Measurements from ENCODE around the gene HPRT1.
"Not testable (repeated sequence)": the region's sequence is repeated elsewhere in the genome, so short reads cannot be mapped to it uniquely, and the experiment has no call there.

HPRT1 gene, protein sequence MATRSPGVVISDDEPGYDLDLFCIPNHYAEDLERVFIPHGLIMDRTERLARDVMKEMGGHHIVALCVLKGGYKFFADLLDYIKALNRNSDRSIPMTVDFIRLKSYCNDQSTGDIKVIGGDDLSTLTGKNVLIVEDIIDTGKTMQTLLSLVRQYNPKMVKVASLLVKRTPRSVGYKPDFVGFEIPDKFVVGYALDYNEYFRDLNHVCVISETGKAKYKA

DNA sequence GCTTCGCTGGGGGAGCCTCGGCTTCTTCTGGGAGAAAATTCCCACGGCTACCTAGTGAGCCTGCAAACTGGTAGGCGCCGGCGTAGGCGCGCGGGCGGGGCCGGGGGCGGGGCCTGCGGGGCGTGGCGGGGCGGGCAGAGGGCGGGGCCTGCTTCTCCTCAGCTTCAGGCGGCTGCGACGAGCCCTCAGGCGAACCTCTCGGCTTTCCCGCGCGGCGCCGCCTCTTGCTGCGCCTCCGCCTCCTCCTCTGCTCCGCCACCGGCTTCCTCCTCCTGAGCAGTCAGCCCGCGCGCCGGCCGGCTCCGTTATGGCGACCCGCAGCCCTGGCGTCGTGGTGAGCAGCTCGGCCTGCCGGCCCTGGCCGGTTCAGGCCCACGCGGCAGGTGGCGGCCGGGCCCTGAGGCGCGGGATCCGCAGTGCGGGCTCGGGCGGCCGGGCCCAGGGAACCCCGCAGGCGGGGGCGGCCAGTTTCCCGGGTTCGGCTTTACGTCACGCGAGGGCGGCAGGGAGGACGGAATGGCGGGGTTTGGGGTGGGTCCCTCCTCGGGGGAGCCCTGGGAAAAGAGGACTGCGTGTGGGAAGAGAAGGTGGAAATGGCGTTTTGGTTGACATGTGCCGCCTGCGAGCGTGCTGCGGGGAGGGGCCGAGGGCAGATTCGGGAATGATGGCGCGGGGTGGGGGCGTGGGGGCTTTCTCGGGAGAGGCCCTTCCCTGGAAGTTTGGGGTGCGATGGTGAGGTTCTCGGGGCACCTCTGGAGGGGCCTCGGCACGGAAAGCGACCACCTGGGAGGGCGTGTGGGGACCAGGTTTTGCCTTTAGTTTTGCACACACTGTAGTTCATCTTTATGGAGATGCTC is at the start of gene HPRT1:
HPRT1 (plus strand) TSS at position 161 of the 857 bp plus-strand sequence; CDS start at position 308, 147 bp downstream.
- DNase-seq, result peak; percentile 88

DNA sequence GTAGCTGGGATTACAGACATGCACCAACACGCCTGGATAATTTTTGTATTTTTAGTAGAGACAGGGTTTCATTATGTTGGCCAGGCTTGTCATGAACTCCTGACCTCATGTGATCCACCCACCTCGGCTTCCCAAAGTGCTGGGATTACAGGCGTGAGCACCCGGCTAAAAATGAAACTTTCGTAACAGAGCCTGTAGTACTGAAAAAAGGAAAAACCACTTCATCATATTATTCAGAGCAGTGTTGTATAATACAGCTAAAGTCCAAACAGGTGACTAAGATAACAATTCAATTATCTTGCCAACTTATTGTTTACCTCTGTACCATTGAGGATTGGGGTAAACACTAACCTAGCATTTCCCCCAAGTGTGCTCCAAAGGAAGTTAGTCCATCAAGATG is 43.9 kb upstream of the HPRT1 start:
- no peak for DNase-seq

DNA sequence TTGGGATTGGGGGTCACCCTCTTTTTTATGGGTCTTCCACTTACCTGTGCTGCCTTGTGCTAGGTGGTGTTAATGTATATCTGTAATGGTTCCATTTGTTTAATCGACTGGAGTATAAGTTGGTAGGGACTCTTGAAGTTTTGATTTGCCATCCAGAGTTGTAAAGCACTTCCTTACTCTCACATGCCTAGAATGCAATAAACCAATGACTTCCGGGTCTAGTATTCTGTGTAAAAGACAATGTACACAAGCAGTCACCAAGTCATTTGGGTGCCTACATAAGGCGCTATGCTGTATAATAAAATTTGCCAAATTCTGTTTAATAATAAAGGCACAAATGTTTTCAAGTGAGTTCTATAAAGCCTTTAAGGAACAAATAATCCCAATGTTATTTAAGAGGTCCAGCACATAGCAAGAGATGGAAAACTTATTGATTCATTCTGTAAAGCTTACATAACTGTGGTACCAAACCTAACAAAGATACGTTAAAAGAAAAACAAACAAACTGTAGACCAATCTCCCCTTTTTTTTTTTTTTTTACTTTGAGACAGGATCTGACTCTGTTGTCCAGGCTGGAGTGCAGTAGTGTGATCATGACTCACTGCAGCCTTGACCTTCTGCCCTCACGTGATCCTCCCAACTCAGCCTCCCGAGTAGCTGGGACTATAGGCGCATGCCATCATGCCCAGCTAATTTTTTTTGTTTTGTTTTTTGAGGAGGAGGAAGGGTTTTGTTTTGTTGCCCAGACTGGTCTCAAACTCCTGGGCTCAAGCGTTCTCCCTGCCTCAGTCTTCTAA is 41.5 kb upstream of the HPRT1 start:
- DNase-seq, result no peak

DNA sequence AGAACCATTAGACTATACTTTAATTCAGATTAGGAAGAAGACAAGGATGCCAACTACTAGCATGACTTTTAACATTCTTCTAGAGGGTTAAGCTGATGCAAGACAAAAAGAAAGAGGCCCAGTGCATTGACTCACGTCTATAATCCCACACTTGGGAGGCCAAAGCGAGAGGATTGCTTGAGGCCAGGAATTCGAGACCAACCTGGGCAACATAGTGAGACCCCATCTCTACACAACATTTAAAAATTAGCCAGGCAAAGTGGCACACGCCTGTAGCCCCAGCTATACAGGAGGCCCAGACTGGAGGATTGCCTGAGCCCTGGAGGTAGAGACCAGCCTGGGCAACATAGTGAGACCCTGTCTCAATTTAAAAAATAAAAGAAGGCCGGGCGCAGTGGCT is 40.2 kb upstream of the HPRT1 start:
- DNase-seq, result no peak

DNA sequence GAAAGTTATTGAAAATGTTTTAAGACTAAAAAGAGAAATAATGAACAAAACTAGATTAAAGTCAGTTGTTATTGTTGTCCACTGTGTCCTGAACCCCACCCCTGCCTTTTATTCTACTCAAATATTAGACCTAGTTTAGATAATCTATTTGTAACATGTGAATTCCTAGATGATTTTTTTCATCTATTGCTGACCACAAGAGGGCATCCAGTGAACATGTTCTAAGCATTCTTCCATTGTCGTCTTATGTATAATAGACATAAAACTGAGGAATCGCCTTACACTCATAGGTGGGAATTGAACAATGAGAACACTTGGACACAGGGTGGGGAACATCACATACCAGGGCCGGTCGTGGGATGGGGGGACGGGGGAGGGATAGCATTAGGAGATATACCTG is 36.4 kb upstream of the HPRT1 start:
- DNase-seq, result no peak

DNA sequence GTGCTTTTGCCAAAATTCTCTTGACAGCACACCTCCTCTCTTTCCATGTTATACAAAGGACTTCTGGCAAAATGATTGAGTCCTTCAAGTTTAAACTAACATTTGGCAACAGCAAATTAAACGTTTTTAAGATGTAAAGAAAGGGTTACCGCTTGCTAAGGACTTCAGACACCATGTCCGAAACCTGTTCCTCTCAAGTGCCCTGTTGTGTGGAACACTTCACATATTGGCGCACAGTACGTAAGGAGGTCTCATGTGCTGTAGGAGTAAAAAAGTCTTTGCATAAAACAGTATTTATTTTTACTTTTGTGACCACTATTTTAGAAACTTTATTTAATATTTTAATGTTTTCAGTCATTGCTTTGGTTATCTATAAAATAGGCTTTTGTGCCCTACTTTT is 33.7 kb upstream of the HPRT1 start:
- no peak for DNase-seq

DNA sequence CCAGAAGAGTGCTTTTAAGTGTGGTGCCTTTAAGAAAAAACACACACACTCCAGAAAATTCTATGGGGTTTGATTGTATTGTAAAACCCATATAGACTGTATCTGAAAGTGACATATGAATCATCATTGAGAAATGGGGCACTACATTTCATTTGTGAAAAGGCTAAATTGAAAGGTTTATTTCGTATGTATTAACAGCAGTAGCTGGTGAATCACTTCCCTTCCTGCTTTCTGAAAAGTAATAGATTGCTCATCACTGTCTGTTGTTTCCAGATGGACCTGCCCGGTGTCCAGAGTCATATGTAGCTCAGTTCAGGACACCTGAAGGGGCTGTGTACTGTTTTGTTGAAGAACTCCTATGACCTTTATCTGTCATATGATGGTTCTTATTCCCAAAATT is 28.1 kb upstream of the HPRT1 start:
- no peak for DNase-seq

DNA sequence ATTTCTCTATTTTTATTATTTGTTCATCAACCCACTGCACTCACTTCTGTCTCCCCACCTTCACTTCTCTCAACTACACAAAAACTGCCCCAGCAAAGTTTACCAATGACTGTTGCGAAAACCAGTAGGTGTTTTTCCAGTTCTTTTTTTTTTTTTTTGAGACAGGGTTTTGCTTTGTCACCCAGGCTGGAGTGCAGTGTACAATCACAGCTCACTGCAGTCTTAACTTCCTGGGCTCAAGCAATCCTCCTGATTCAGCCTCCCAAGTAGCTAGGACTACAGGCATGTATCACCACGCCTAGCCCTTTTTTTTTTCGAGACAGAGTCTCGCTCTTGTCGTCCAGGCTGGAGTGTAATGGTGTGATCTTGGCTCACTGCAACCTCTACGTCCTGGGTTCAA is 24.1 kb upstream of the HPRT1 start:
- no peak for DNase-seq

DNA sequence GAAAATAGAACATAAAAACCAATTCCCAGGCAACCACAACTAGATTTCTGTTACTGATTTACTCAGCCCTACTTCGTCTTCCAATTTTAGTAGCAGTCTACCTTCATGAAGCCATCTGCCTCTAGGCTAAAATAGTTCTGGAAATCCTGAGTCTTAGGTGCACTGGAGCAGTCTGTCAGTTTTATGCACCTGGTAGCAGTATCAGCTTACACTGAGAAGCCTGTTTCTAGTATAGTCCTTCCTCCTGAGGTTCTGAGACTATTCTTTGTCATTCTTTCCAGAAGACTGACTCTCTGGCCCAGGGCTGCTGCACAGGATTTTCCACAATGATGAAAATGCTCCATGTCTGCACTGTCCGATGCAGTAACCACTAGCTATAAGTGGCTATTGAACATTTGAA is 16.9 kb upstream of the HPRT1 start:
- no peak for DNase-seq

DNA sequence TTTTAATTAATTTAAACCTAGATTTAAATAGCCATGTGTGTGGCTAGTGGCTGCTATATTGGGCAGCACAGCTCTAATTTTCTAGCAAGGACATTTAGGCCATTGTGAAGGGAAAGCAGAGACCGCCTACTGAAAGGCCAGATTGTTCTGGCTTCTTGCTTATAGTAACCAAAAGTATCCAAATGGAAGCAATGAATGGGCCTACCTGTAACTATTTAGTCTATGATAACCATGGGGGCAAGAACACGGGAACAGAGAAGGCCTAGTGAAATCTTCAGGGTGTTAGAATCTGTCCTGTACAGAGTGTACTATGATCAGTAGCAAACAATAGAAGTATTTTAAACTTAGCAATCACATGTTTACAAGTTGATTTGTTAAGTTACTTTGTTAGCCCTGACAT is 16.5 kb upstream of the HPRT1 start:
- no peak for DNase-seq

DNA sequence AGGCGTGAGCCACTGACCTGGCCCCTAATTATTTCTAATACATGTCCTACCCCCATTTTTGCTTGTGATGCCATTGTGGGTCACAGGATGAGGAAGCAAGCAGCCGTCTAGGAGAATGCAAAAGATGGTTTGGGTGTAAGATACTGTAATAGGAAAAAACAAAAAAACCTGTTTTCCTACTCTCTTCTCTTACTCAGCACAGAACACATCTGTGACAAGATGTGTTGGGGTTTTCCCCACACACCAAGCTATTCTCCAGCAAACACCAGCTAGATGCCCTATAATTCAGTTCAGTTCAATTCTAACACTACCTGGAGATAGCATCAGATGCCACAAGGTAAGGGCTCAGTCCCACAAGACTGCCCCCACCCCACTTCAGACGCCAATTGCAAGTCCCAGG is 15.3 kb upstream of the HPRT1 start:
- DNase-seq, result no peak

DNA sequence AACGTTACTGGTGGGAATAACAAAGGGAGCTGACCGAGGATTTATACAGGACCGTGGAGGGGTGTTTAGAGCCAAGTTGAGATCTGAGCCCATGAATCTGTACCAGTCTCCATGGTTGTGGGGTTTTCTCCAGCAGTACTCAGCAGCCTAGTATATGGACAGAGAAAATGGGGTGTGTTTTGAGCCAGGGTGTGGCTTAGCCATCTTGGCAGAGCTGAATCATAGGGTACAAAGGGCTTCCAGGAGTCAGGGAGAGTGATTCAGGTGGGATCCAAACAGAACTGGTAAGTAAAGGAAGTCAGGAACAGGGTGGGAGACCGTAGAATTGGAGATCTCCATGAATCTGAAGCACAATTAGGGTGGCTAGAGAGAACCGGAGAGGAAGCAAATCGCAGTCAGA is 7.4 kb upstream of the HPRT1 start:
- no peak for DNase-seq

DNA sequence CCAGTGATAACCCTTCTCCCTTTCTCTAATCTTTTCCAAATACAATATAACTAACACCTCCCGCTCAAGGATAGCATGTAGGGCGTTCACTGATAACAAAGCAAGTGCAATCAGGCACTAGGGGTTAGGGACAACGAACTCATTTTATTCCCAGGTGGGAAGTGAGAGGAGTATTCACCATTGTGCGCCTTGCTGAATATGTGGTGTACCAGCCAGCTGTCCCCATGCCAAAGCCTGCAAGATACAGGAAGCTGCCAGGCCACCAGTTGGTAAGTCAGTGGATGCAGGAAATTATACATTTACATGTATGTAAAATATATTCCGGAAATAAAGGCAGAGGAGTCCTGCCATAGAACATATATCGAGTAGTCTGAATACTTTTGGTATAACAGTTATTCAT is 6.3 kb upstream of the HPRT1 start:
- no peak for DNase-seq

DNA sequence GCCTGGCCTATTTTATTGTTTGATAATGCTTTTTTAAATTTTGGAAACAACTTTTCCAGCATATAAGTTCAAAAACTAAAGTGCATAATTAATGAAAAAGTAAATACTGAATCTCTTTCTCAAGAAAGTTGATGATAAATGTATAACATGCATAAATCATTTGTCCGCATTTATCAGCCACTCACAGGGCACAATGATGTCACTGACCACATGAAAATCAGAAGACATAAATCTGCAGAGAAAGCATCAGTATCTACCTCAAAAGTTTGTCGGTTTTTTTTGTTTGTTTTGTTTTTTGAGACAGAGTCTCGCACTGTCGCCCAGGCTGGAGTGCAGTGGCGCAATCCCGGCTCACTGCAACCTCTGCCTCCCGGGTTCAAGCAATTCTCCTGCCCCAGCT is 5.5 kb upstream of the HPRT1 start:
- DNase-seq, result no peak

DNA sequence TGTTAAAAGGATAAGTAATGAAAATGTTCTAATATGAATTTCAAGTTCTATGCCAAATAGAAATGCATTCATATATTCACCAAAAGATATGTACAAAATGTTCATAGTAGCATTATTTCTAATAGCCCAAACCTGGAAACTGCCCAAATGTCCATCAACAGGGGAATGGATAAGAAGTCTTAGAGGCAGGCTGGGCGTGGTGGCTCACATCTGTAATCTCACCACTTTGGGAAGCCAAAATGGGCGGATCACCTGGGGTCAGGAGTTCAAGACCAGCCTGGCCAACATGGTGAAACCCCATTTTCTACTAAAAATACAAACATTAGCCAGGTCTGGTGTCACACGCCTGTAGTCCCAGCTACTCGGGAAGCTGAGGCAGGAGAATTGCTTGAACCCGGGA is 2.3 kb upstream of the HPRT1 start:
- DNase-seq, result no peak

DNA sequence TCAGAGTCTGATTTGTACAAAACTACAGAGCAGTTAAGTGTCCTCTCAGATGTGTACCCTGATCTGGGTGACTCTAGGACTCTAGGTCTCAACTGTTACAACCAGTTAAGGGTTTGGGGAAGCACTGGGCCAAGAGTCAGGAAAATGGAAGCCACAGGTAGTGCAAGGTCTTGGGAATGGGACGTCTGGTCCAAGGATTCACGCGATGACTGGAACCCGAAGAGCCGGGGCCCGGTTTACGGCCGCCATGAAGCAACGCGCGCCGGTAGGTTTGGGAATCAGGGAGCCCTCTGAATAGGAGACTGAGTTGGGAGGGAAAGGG is 321 bp upstream of the HPRT1 start:
- no peak for DNase-seq

DNA sequence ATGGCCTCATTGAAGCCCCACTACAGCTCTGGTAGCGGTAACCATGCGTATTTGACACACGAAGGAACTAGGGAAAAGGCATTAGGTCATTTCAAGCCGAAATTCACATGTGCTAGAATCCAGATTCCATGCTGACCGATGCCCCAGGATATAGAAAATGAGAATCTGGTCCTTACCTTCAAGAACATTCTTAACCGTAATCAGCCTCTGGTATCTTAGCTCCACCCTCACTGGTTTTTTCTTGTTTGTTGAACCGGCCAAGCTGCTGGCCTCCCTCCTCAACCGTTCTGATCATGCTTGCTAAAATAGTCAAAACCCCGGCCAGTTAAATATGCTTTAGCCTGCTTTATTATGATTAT is 876 bp downstream of the HPRT1 start:
- DNase-seq, result no peak

DNA sequence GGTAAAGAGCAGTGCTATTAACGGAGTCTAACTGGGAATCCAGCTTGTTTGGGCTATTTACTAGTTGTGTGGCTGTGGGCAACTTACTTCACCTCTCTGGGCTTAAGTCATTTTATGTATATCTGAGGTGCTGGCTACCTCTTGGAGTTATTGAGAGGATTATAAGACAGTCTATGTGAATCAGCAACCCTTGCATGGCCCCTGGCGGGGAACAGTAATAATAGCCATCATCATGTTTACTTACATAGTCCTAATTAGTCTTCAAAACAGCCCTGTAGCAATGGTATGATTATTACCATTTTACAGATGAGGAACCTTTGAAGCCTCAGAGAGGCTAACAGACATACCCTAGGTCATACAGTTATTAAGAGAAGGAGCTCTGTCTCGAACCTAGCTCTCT is 1.5 kb downstream of the HPRT1 start:
- no peak for DNase-seq

DNA sequence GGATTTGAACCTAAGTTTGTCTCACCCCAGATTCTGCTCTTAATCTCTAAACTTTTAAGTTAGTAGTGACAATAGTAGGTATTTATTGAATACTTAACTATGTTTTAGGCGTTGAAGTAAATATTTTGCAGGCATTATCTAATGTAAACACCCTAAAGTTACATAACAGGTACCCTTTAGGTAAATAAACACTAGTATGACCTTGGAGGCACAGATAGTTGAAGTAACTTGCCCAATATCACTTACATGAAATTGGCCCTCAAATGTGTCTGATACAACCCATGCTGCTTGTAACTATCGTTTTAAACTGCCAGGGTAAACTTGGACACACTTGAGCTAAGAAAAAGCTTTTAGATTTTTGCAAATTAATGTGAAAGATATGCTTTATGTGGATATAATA is 3.0 kb downstream of the HPRT1 start:
- no peak for DNase-seq

DNA sequence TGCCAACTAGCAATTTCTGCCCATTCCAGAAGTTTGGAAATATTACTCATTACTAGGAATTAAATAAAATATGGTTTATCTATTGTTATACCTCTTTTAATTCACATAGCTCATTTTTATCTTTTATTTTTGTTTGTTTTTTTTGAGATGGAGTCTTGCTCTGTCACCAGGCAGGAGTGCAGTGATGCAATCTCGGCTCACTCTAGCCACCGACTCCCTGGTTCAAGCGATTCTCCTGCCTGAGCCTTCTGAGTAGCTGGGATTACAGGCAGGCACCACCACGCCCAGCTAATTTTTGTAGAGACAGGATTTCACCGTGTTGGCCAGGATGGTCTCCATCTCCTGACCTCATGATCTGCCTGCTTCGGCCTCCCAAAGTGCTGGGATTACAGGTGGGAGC is 4.5 kb downstream of the HPRT1 start:
- DNase-seq, result not testable (repeated sequence)

DNA sequence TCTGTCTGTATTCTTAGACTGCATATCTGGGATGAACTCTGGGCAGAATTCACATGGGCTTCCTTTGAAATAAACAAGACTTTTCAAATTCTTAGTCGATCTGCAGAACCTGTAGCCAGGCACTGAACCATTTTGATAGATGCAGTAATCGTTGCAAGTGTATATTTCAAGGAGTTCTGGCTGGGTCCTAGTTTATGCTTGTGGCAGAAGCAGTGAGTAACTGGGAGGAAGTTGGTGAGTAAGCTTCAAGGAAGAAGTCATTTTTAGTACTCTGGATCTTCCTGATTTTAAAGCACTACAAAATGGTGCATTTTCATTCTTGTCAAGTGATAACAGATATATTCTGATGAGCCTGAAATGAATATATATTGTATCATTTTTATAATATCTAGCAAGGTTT is 9.5 kb downstream of the HPRT1 start:
- DNase-seq, result no peak

DNA sequence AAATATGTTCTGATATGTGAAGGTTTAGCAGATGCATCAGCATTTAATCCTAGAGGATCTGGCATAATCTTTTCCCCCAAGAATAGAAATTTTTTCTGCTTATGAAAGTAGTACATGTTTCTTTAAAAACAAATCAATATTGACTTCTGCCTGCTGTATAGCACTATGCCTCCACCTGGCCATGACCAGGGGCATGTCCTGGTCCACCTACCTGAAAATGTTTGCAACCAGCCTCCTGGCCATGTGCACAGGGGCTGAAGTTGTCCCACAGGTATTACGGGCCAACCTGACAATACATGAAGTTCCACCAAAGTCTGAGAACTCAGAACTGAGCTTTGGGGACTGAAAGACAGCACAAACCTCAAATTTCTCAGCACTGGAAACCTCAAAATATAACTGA is 10.0 kb downstream of the HPRT1 start:
- DNase-seq, result no peak

DNA sequence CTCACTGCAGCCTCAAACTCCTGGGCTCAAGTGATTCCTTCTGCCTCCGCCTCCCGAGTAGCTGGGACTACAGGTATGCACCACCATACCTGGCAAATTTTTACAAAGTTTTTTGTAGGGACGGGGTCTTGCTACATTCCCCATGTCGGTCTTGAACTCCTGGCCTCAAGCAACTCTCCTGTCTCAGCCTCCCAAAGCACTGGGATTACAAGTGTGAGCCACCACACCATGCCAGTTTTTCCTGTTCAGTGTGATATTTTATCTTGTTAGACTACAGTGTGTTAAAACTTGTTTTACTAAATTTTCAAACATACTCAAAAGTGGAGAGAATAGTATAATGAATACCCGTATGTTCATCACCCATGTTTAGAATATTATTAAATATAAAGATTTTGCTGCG is 12.1 kb downstream of the HPRT1 start:
- no peak for DNase-seq

DNA sequence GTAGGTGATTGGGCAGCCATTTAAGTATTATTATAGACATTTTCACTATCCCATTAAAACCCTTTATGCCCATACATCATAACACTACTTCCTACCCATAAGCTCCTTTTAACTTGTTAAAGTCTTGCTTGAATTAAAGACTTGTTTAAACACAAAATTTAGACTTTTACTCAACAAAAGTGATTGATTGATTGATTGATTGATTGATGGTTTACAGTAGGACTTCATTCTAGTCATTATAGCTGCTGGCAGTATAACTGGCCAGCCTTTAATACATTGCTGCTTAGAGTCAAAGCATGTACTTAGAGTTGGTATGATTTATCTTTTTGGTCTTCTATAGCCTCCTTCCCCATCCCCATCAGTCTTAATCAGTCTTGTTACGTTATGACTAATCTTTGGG is 16.3 kb downstream of the HPRT1 start:
- DNase-seq, result no peak

Data from left hindlimb (tissue), 1 donor.